HepG2 (cell line): ENCODE measurements around the gene DSCAML1.

Experiments
- POLR2A ChIP-seq, 2 experiments: IDR thresholded peaks; 2 replicates each; pipeline ENCODE4 v1.6.1; 2011; ENCODE audit warnings: low read depth in 2 of 2, low read length in 2 of 2, mild to moderate bottlenecking in 1 of 2, moderate library complexity in 1 of 2; ENCODE audit not compliant: insufficient read depth in 1 of 2
- TBL1XR1 ChIP-seq: fragments of 150-350 bp; IDR thresholded peaks from 2 replicates; pipeline ENCODE4 v1.6.1; 2014; ENCODE audit warnings: borderline replicate concordance, low read length; ENCODE audit not compliant: partially characterized antibody
- TF ChIP-seq, protein P1 (sequence below): sonication (generic); formaldehyde crosslinking; IDR thresholded peaks from 2 replicates; pipeline ENCODE4 v1.5.0; 2020; ENCODE audit warnings: mild to moderate bottlenecking, missing genetic modification reagents, moderate library complexity

- TF ChIP-seq, protein P1, sequence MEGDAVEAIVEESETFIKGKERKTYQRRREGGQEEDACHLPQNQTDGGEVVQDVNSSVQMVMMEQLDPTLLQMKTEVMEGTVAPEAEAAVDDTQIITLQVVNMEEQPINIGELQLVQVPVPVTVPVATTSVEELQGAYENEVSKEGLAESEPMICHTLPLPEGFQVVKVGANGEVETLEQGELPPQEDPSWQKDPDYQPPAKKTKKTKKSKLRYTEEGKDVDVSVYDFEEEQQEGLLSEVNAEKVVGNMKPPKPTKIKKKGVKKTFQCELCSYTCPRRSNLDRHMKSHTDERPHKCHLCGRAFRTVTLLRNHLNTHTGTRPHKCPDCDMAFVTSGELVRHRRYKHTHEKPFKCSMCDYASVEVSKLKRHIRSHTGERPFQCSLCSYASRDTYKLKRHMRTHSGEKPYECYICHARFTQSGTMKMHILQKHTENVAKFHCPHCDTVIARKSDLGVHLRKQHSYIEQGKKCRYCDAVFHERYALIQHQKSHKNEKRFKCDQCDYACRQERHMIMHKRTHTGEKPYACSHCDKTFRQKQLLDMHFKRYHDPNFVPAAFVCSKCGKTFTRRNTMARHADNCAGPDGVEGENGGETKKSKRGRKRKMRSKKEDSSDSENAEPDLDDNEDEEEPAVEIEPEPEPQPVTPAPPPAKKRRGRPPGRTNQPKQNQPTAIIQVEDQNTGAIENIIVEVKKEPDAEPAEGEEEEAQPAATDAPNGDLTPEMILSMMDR (CRISPR knock-in tag) = no peak
- TF ChIP-seq POLR2A (IDR thresholded peaks at IDR 0.05; ENCODE audit: insufficient read depth in 1 of 2, low read depth in 2 of 2, low read length in 2 of 2) (no peak), TBL1XR1 (no peak)
These were observed 387.5 kb downstream of the DSCAML1 start for GRCh38 chr11:117409511-117409910.
